NCI-H187 (cell line): ENCODE data around the gene VSTM2L.

Experiments
- DNase-seq, 2 experiments: peaks; one replicate each; lab custom pipeline; 2025; lab: John Stamatoyannopoulos, UW

VSTM2L gene

GRCh38 chr20:37878835-37879599 is 23.9 kb upstream of the VSTM2L start:
- DNase-seq, result peak; percentile 45 to 58

- no peak for DNase-seq
Observed at GRCh38 chr20:37879843-37880242, 23.1 kb upstream of the VSTM2L start.

- peak; percentile 72 to 81 for DNase-seq
Observed at GRCh38 chr20:37880726-37881591, 22.0 kb upstream of the VSTM2L start.

- peak; percentile 77 to 83 for DNase-seq
Observed at GRCh38 chr20:37881601-37882343, 21.2 kb upstream of the VSTM2L start.

GRCh38 chr20:37882961-37883712 is 19.8 kb upstream of the VSTM2L start:
- DNase-seq, result no peak

- no peak for DNase-seq
Observed at GRCh38 chr20:37885042-37885441, 17.9 kb upstream of the VSTM2L start.

- DNase-seq, result no peak
Observed at GRCh38 chr20:37885593-37886503, 17.1 kb upstream of the VSTM2L start.

GRCh38 chr20:37886851-37887297 is 16.1 kb upstream of the VSTM2L start:
- no peak for DNase-seq

- DNase-seq, result no peak
Observed at GRCh38 chr20:37888641-37889040, 14.3 kb upstream of the VSTM2L start.

- DNase-seq, result no peak
Observed at GRCh38 chr20:37890108-37890507, 12.8 kb upstream of the VSTM2L start.

GRCh38 chr20:37890643-37891042 is 12.3 kb upstream of the VSTM2L start:
- no peak for DNase-seq

GRCh38 chr20:37892001-37892400 is 10.9 kb upstream of the VSTM2L start:
- no peak for DNase-seq

- DNase-seq, result no peak
Observed at GRCh38 chr20:37893566-37894241, 9.2 kb upstream of the VSTM2L start.

GRCh38 chr20:37894454-37894853 is 8.5 kb upstream of the VSTM2L start:
- DNase-seq, result no peak

GRCh38 chr20:37895166-37895565 is 7.8 kb upstream of the VSTM2L start:
- DNase-seq, result no peak

GRCh38 chr20:37896932-37897548 is 5.9 kb upstream of the VSTM2L start:
- DNase-seq, result no peak

GRCh38 chr20:37898233-37899104 is 4.5 kb upstream of the VSTM2L start:
- DNase-seq, result no peak
